Vagina (tissue), 2 donors: ENCODE data around the gene GPR137.

Experiments
- POLR2A ChIP-seq, 2 donors: fragments of 450-650 bp; IDR thresholded peaks; one replicate each; pipeline ENCODE4 v1.6.1; 2017; ENCODE audit warnings: antibody characterized with exemption in 2 of 2, mild to moderate bottlenecking in 2 of 2, moderate library complexity in 2 of 2
- TF ChIP-seq, protein P1 (sequence below), 3 experiments: fragments of 450-650 bp in 2 of 3; fragments of 200-600 bp in 1 of 3; sonication (generic) in 1 of 3; IDR thresholded peaks; one replicate each; pipeline ENCODE4 v1.5.1; 2017 to 2019; ENCODE audit warnings: antibody characterized with exemption in 3 of 3, mild to moderate bottlenecking in 2 of 3, moderate library complexity in 2 of 3

DNA sequence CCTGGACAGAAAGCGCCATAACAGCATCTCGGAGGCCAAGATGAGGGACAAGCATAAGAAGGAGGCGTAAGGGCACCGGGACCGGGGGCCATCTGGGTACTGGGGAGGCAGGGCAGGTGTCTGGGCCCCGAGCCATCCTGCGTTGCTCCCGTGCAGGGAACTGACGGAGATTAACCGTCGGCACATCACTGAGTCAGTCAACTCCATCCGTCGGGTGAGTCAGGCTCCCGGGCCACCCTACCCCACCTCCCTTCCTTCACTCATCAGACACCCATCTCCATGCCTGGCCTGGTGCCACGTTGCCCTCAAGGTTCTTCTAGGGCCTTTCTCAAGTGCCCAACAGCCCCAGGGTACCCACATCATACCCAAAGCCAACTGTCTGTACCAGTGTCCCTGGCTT lies 19.3 kb upstream of the GPR137 start:
- TF ChIP-seq, protein P1, sequence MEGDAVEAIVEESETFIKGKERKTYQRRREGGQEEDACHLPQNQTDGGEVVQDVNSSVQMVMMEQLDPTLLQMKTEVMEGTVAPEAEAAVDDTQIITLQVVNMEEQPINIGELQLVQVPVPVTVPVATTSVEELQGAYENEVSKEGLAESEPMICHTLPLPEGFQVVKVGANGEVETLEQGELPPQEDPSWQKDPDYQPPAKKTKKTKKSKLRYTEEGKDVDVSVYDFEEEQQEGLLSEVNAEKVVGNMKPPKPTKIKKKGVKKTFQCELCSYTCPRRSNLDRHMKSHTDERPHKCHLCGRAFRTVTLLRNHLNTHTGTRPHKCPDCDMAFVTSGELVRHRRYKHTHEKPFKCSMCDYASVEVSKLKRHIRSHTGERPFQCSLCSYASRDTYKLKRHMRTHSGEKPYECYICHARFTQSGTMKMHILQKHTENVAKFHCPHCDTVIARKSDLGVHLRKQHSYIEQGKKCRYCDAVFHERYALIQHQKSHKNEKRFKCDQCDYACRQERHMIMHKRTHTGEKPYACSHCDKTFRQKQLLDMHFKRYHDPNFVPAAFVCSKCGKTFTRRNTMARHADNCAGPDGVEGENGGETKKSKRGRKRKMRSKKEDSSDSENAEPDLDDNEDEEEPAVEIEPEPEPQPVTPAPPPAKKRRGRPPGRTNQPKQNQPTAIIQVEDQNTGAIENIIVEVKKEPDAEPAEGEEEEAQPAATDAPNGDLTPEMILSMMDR (IDR thresholded peaks at IDR 0.05): no peak
- no peak for TF ChIP-seq POLR2A (IDR thresholded peaks at IDR 0.05)
